NCI-H82 treated with DMSO at 0.1 percent for 48 hours (cell line): ENCODE measurements around the gene TSPAN15.

Source experiments
- DNase-seq: peaks from one replicate; lab custom pipeline; 2025; ENCODE audit not compliant: unreplicated experiment; lab: John Stamatoyannopoulos, UW

TSPAN15 gene

GRCh38 chr10:69451209-69451783 lies at the start of gene TSPAN15:
Gene TSPAN15, plus strand, starts transcription at chr10:69451465. Its CDS starts 130 bp downstream, at chr10:69451595.
- DNase-seq: peak; percentile 60

GRCh38 chr10:69402386-69402785 lies 48.9 kb upstream of the TSPAN15 start:
- no peak for DNase-seq

- DNase-seq: no peak
Observed at GRCh38 chr10:69403066-69403465, 48.2 kb upstream of the TSPAN15 start.

GRCh38 chr10:69403519-69403918 lies 47.7 kb upstream of the TSPAN15 start:
- no peak for DNase-seq

GRCh38 chr10:69404786-69405185 lies 46.5 kb upstream of the TSPAN15 start:
- no peak for DNase-seq

- DNase-seq: no peak
Observed at GRCh38 chr10:69405221-69405620, 46.0 kb upstream of the TSPAN15 start.

- DNase-seq: no peak
Observed at GRCh38 chr10:69406302-69406811, 44.9 kb upstream of the TSPAN15 start.

GRCh38 chr10:69406816-69407580 lies 44.3 kb upstream of the TSPAN15 start:
- DNase-seq: no peak

- no peak for DNase-seq
Observed at GRCh38 chr10:69407621-69408301, 43.5 kb upstream of the TSPAN15 start.

GRCh38 chr10:69408318-69409175 lies 42.7 kb upstream of the TSPAN15 start:
- peak; percentile 52 for DNase-seq

GRCh38 chr10:69409176-69409495 lies 42.1 kb upstream of the TSPAN15 start:
- DNase-seq: no peak

- DNase-seq: no peak
Observed at GRCh38 chr10:69409968-69410367, 41.3 kb upstream of the TSPAN15 start.

GRCh38 chr10:69410487-69410886 lies 40.8 kb upstream of the TSPAN15 start:
- DNase-seq: no peak

GRCh38 chr10:69411476-69411875 lies 39.8 kb upstream of the TSPAN15 start:
- DNase-seq: no peak

- DNase-seq: no peak
Observed at GRCh38 chr10:69412232-69412790, 39.0 kb upstream of the TSPAN15 start.

- DNase-seq: peak; percentile 32
Observed at GRCh38 chr10:69413221-69413865, 37.9 kb upstream of the TSPAN15 start.

GRCh38 chr10:69414036-69415018 lies 36.9 kb upstream of the TSPAN15 start:
- DNase-seq: no peak

GRCh38 chr10:69415049-69415448 lies 36.2 kb upstream of the TSPAN15 start:
- no peak for DNase-seq

- no peak for DNase-seq
Observed at GRCh38 chr10:69415951-69416350, 35.3 kb upstream of the TSPAN15 start.
